Endothelial cell of umbilical vein (primary cell): ENCODE data around the gene S100A4. TPM values are rescaled to one million over a fixed set of nuclear protein-coding genes. Genes with fewer than 3 reads are reported as not detected.
"Not testable (repeated sequence)": the region's sequence is repeated elsewhere in the genome, so short reads cannot be mapped to it uniquely, and the experiment has no call there.

Source experiments
- BruUV-seq: library from RNA; stranded (reverse); fragments of 400-500 nt; replicated peaks from 2 replicates; lab custom pipeline; 2021; lab: Mats Ljungman, UMichigan
- CTCF ChIA-PET: fragments of 300-600, 350-600 bp; sonication (Branson Sonifier 250); formaldehyde crosslinking; loops from one replicate; lab custom pipeline; 2021; ENCODE audit warnings: antibody characterized with exemption, inconsistent platforms; lab: Charles Lee
- POLR2A ChIA-PET: fragments of 300-600, 350-600 bp; sonication (Branson Sonifier 250); formaldehyde crosslinking; loops from one replicate; lab custom pipeline; 2021; ENCODE audit warnings: antibody characterized with exemption, inconsistent platforms; lab: Charles Lee
- DNase-seq: peaks from one replicate; pipeline ENCODE4 v3.0.0-alpha.2; 2011; ENCODE audit warnings: low read depth, low spot score
- FAIRE-seq: peaks from 2 replicates; lab custom pipeline; 2011; peaks lifted over from hg19 to GRCh38; lab: Jason Lieb, UNC
- H2AFZ ChIP-seq: 2 replicates; pipeline ENCODE4 v1.6.0; 2012; ENCODE audit warnings: low read depth, low read length, control low read depth, inconsistent platforms
- H3K27ac ChIP-seq: 2 replicates; pipeline ENCODE4 v1.5.1; 2011; ENCODE audit warnings: low read depth, mild to moderate bottlenecking, control low read depth, low read length, moderate library complexity; ENCODE audit not compliant: insufficient read depth
- H3K27me3 ChIP-seq, 2 experiments: 2 replicates each; pipeline versions ENCODE4 v1.6.0 to v1.6.1; 2011; ENCODE audit warnings: low read length in 2 of 2, mixed read lengths in 1 of 2; ENCODE audit not compliant: control insufficient read depth in 2 of 2, insufficient read depth in 2 of 2
- H3K36me3 ChIP-seq, 2 experiments: 2 replicates in 1 of 2; 3 replicates in 1 of 2; pipeline ENCODE4 v1.5.1; 2011; ENCODE audit warnings: low read length in 2 of 2, mild to moderate bottlenecking in 1 of 2, moderate library complexity in 1 of 2; ENCODE audit not compliant: control insufficient read depth in 2 of 2, insufficient read depth in 2 of 2; ENCODE audit errors: extremely low read depth in 1 of 2
- H3K4me1 ChIP-seq: 3 replicates; pipeline ENCODE4 v1.5.1; 2011; ENCODE audit warnings: mild to moderate bottlenecking, low read length; ENCODE audit not compliant: control insufficient read depth, insufficient read depth; ENCODE audit errors: extremely low read depth
- H3K4me2 ChIP-seq: 2 replicates; pipeline ENCODE4 v1.6.1; 2011; ENCODE audit warnings: low read length, control low read depth, mixed read lengths; ENCODE audit not compliant: insufficient read depth
- H3K4me3 ChIP-seq, 3 experiments: fragments of 200-600 bp in 1 of 3; sonication (generic), shearing (Covaris generic) in 1 of 3; replicated peaks in 1 of 3; 2 replicates each; pipeline ENCODE4 v1.5.1; 2011 to 2016; ENCODE audit warnings: control low read depth in 3 of 3, low read length in 3 of 3, mild to moderate bottlenecking in 2 of 3, inconsistent platforms in 1 of 3, low read depth in 1 of 3, moderate library complexity in 1 of 3; ENCODE audit not compliant: insufficient read depth in 1 of 3
- H3K79me2 ChIP-seq: 2 replicates; pipeline ENCODE4 v1.6.0; 2012; ENCODE audit warnings: low read length, inconsistent platforms; ENCODE audit not compliant: control insufficient read depth, insufficient read depth
- H3K9ac ChIP-seq: replicated peaks from 2 replicates; pipeline ENCODE3; 2011; ENCODE audit warnings: low read length, control low read depth; ENCODE audit not compliant: insufficient read depth; ENCODE audit errors: extremely low read depth
- H3K9me1 ChIP-seq: replicated peaks from 3 replicates; pipeline ENCODE4 v1.6.0; 2011; ENCODE audit warnings: mild to moderate bottlenecking, low read length; ENCODE audit not compliant: control insufficient read depth, insufficient read depth; ENCODE audit errors: extremely low read depth
- H3K9me3 ChIP-seq: replicated peaks from 2 replicates; pipeline ENCODE4 v1.5.1; 2012; ENCODE audit warnings: low read length, inconsistent platforms; ENCODE audit not compliant: control insufficient read depth, insufficient read depth
- H4K20me1 ChIP-seq: replicated peaks from 2 replicates; pipeline ENCODE3; 2011; ENCODE audit warnings: mild to moderate bottlenecking, low read length; ENCODE audit not compliant: control insufficient read depth, insufficient read depth; ENCODE audit errors: extremely low read depth
- POLR2AphosphoS5 ChIP-seq: IDR thresholded peaks from 2 replicates; pipeline ENCODE4 v1.6.1; 2012; ENCODE audit warnings: low read depth, mild to moderate bottlenecking, control low read depth, low read length, moderate library complexity; ENCODE audit not compliant: insufficient read depth
- dilution Hi-C: fragments of 300-500 bp; cut with MboI; formaldehyde crosslinking; loops from one replicate; pipeline ENCODE4 v1.15.0; 2019; ENCODE audit warnings: low sequenced_read_pairs; ENCODE audit not compliant: extremely low pct_ligation_motif_present
- intact Hi-C: fragments of 100-400 bp; cut with micrococcal nuclease; formaldehyde crosslinking; loops from one replicate; pipeline ENCODE4 v1.10.0; 2022
- polyA plus RNA-seq, 4 experiments: library from polyadenylated mRNA; depleted of rRNA in 3 of 4; stranded (reverse) in 3 of 4; unstranded in 1 of 4; fragments of >200 nt; gene quantifications; 2 replicates each; pipeline versions ENCODE4 v1.2.1 to v1.2.3, GENCODE V29; 2011 to 2012; ENCODE audit warnings: missing spikeins in 1 of 4
- total RNA-seq: library from RNA; stranded (reverse); gene quantifications from 2 replicates; pipeline ENCODE4 v1.2.3, GENCODE V29; 2021

The S100A4 gene
- total and polyA plus RNA-seq, 2 donors (not counting 3 experiments of a cell fraction or from before 2014, with no cell fraction given), result 1.1 TPM; not detected in 1

GRCh38 chr1:153563483-153563901 lies 17.9 kb upstream of the S100A4 start:
- Histone ChIP-seq H3K27me3 (no peaks in the 10 kb centered on the region), H3K27ac (no peak overlapping the region), H3K4me3 (no peak overlapping the region), H2AFZ (no peak overlapping the region), H3K79me2 (no peaks in the 10 kb centered on the region), H3K36me3 (no peaks in the 10 kb centered on the region), H3K4me2 (no peak overlapping the region), H3K9ac (no peak overlapping the region), H3K4me1 (peaks cover 31% of the 10 kb centered on the region), H4K20me1 (no peaks in the 10 kb centered on the region), H3K9me1 (no peaks in the 10 kb centered on the region), H3K9me3 (no peaks in the 10 kb centered on the region)
- DNase-seq, result no peak
- intact Hi-C loops (no loop called here), dilution Hi-C loops (no loop called here)
- ChIA-PET CTCF (interaction anchor here (0.8 to 4.5 kb wide), 6 partner anchors 9 to 100 kb away, joined by 3 to 25 read pairs (median 4); partner anchors contain the start of genes S100A3 and S100A6), POLR2A (no interaction called here)
- no peak for FAIRE-seq
- BruUV-seq, result no TSS peak
- TF ChIP-seq POLR2AphosphoS5, result no peak

- H3K9ac ChIP-seq, H4K20me1 ChIP-seq, H3K27me3 ChIP-seq, H3K79me2 ChIP-seq, H2AFZ ChIP-seq, H3K9me1 ChIP-seq, H3K9me3 ChIP-seq, H3K36me3 ChIP-seq, BruUV-seq, FAIRE-seq, POLR2A ChIA-PET, H3K4me2 ChIP-seq, intact Hi-C loops, H3K4me3 ChIP-seq, H3K27ac ChIP-seq, dilution Hi-C loops, DNase-seq: not testable (repeated sequence)
- CTCF ChIA-PET, result interaction anchor here (1.5 to 4.5 kb wide), 4 partner anchors 10 to 51 kb away, joined by 5 to 25 read pairs (median 10); no protein-coding TSS in a partner anchor
- H3K4me1 ChIP-seq, result peaks cover 17% of the 10 kb centered on the region
These were observed 16.4 kb upstream of the S100A4 start for GRCh38 chr1:153562021-153562420.
